GM18870 (cell line): ENCODE results near the gene SRSF12.
"Not testable (repeated sequence)": the region's sequence is repeated elsewhere in the genome, so short reads cannot be mapped to it uniquely, and the experiment has no call there.

Experiments
- ATAC-seq: cut with Tn5 transposase; IDR thresholded peaks from one replicate; pipeline ENCODE4 v1.9.1; 2021; ENCODE audit warnings: moderate library complexity; ENCODE audit not compliant: unreplicated experiment

SRSF12 gene

DNA sequence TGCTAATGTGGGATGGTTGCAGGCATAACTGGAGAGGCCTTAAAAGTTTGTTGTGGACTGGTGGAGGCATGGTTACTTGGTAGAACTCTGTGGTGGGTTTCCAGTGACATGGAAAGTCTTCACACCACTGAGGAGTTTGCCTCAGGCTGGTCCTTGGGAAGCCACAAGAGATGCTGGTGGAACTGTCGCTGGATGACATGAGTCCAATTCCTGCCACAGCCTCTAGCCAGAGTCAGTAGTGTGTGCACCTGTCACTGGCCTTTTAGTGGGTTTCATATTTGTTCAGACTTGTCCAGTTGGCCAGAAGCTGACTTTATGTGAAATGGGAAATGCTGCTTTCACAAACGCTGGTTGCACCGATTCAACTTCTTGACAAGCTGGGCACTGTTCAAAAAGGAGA, 13.7 kb upstream of the SRSF12 start:
- ATAC-seq, result no peak

DNA sequence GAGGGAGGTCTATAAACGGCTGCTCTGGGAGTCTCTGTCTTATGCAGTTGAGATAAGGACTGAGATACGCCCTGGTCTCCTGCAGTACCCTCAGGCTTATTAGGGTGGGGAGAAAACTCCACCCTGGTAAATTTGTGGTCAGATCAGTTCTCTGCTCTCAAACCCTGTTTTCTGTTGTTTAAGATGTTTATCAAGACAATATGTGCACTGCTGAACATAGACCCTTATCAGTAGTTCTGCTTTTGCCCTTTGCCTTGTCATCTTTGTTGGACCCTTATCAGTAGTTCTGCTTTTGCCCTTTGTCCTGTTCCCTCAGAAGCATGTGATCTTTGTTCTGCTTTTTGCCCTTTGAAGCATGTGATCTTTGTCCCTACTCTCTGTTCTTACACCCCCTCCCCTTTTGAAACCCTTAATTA, 10.4 kb upstream of the SRSF12 start:
- ATAC-seq, result not testable (repeated sequence)

DNA sequence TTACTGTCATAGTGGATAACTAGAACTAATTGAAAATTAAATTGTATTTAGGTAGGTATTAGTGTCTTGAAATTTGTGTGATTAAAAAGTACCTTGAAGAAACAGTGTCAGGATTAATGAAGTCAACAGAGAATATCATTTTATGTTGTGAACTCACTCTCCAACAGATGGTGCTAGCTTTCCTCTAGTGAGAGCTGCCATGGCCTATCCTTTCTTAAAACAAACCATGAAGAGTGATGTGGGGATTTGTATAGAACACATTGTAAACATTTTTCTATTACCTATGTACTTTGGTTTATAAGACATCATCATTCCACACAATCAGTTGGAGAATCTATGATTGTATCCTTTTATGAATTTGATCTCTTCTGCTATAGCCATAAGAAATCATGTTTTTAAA, 4.8 kb upstream of the SRSF12 start:
- ATAC-seq, result no peak

- ATAC-seq, result no peak
Observed at GRCh38 chr6:89121934-89122333, 4.1 kb upstream of the SRSF12 start.

GRCh38 chr6:89120371-89120770, 2.5 kb upstream of the SRSF12 start:
- ATAC-seq, result no peak

- ATAC-seq, result no peak
Observed at GRCh38 chr6:89118931-89119330, 1.1 kb upstream of the SRSF12 start.

DNA sequence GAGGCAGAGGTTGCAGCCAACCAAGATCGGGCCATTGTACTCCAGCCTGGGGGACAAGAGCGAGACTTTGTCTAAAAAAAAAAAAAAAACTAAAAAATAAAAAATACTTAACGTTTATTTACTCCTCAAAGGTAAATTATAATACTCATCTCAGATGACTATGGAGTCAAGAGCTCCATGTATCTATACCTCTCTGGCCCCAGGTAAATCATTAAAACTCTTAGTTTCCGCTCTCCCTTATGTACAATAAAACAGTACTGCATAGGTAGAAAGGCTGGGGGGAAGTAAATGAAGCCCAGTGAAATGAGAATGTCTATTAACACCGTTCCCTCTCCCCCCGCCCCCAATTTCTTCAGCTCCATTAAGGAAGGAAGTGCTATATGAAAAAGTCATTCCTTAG, 1.2 kb downstream of the SRSF12 start:
- ATAC-seq, result no peak

GRCh38 chr6:89111933-89112332, 5.9 kb downstream of the SRSF12 start:
- ATAC-seq, result no peak

DNA sequence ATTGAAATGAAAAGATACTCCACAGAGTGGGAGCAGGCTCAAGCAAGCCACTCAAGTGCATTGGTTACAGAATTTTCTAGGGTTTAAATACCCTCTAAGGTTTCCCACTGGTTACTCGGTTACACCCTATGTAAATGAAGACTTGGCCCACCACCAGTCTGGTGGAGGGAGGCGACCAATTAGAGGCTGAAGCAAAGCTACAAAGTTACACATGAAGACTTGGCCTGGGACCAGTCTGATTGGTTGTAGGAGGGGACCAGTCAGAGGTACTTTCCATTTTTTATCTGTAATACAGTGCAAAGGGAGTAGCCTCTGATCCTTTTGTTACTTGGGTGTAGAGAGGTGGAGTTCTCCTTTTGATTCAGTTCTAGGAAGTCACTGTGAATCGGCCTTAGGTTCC, 7.6 kb downstream of the SRSF12 start:
- no peak for ATAC-seq

DNA sequence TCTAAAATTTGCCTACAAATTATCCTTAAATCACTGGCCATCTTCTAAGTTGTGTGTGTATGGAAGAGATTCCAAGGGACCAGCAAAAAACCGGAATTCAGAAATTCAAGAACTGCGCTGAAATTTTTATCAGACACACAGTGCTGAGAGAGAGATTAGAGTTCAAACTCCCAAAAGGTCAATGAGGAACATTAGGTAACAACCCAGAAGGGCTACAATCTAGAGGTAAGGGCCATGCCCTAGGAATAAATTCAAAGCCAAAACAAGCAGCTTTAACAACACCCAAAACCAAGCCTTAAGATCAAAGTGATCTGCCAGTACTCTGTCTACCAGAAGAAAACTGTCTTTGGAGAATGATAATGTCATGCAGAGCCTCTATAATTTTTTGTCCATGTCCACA, 17.8 kb downstream of the SRSF12 start:
- no peak for ATAC-seq

DNA sequence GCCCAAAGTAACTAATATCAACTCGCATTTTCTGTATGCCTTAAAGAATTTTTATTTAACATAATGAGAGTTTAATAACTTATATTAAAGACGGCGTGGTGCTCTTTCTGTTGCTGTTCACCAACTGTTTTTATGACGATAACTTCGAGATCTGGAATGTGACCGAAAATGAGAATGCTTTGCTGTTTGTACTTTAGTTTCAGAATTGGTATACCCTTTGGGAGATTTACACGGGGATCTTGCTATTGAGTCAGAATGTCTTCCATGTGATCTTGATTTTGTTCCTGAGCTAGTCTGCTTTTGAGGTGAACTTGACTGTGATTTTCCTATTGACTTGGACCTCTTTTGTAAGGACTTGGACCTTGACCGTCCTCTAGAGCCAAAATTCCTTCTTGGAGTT, 19.4 kb downstream of the SRSF12 start:
- no peak for ATAC-seq

DNA sequence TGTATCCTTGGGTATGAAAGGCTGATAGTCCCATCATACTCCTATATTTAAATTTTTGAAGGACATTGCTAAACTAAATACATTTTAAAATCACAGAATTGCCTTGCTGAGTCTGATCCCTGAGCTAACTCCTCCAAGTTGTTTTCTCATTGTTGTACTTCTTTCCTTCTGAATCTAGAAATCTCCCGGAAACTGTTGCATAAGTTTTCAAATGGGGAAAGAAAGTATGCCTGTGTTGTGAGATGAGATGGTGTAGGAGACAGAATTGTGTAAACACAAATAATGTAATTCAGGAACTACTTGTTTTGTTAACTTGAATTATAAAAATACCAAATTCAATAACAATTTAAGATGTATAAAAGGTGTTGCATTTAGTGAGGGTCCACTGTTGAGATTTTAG, 30.0 kb downstream of the SRSF12 start:
- no peak for ATAC-seq

GRCh38 chr6:89085409-89086205, 32.3 kb downstream of the SRSF12 start:
- ATAC-seq, result no peak

GRCh38 chr6:89084954-89085353, 32.9 kb downstream of the SRSF12 start:
- ATAC-seq, result no peak

- no peak for ATAC-seq
Observed at GRCh38 chr6:89084542-89084941, 33.3 kb downstream of the SRSF12 start.

- ATAC-seq, result no peak
Observed at GRCh38 chr6:89082486-89082891, 35.4 kb downstream of the SRSF12 start.

GRCh38 chr6:89081423-89082322, 36.2 kb downstream of the SRSF12 start:
- peak; percentile 32 for ATAC-seq

- ATAC-seq, result no peak
Observed at GRCh38 chr6:89081129-89081422, 36.8 kb downstream of the SRSF12 start.

DNA sequence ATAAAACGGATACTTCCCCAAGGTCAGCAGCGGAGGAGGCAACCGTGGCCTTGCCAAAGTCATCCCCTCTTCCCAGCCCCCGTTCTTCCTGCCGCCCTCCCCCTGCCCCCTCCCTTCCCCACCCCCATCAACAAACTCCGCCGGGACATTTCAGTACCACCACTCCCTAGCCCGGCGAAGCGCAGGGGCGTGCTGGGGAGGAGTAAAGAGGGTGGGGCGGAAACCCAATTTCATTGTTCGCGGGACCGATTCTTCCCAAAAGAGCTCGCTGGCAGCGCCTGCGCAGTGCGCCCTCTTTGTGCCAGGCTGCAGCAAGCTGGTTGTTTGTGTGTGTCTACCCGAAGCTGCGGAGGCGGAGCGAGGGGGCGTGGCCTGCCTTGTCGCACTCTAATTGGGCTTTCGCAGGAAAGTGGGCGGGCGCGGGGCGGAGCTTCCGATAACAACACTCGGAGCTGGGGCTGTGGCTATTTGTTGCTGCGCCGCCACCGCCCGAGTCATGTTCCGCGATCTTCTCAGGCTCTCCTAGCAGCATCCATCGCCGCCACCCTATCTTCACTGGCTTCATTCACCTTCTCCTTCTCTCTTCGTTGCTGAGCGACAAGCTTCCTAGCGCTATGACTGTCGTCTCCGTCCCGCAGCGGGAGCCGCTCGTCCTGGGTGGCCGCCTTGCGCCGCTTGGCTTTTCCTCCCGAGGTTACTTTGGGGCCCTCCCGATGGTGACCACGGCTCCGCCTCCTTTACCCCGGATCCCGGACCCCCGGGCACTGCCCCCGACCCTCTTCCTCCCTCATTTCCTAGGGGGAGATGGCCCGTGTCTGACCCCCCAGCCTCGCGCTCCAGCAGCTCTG, 37.4 kb downstream of the SRSF12 start, which contains the start of gene PNRC1:
Gene PNRC1, plus strand, starts transcription at position 471 of the 848 bp plus-strand sequence. Its CDS starts 144 bp downstream, at position 615.
- ATAC-seq, result peak; percentile 86

- ATAC-seq, result peak; percentile 21
Observed at GRCh38 chr6:89079511-89080234, 38.2 kb downstream of the SRSF12 start.

DNA sequence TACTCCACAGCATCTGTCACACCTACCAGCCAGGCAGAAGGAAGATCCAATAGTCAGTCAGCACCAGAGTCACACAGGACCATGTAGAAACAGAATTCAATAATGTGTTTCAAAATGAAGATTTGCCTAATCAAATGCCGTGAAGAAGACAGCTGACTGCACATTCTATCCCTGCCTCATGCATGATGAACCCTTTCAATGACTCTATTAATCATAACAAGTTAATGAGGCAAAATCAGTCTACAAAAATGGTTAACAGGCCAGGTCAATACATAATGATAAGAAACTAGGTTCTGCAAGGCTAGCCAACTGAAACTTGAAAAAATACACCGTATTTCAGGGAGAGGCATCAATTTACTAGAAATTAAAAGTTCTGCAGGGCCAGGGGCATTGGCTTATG, 44.0 kb downstream of the SRSF12 start:
- ATAC-seq, result no peak
